ENCODE data around the gene PARD3B. TPM values are rescaled to one million over a fixed set of nuclear protein-coding genes. Genes with fewer than 3 reads are reported as not detected.

Gene PARD3B
- total RNA-seq, 4 donors from 2014 or later: 6.5 to 17.3 (median 12.7) TPM

- TF ChIP-seq POLR2A (IDR thresholded peaks at IDR 0.05) (no peak), CTCF (IDR thresholded peaks at IDR 0.05) (no peak)
- intact Hi-C loops (cut with DNase I; ENCODE audit: low total_unique reads): no loop called here
- H3K4me3 ChIP-seq (ENCODE audit: low read depth, poor library complexity, severe bottlenecking): no peak overlapping the region
- DNase-seq (ENCODE audit: low spot score in 2 of 2): no peak
- 66 to 71% methylated on average over 3 of the region's 3 CpGs for WGBS, 2 donors
These were observed 204.0 kb downstream of the PARD3B start for GRCh38 chr2:204749319-204749718.

- TF ChIP-seq POLR2A (IDR thresholded peaks at IDR 0.05) (no peak), CTCF (IDR thresholded peaks at IDR 0.05) (no peak)
- 90% methylated on average over 5 of the region's 5 CpGs for WGBS, 2 donors
- no peak for DNase-seq (ENCODE audit: low spot score in 2 of 2)
- intact Hi-C loops (cut with DNase I; ENCODE audit: low total_unique reads): no loop called here
- H3K4me3 ChIP-seq (ENCODE audit: low read depth, poor library complexity, severe bottlenecking): no peak overlapping the region
These were observed 205.1 kb downstream of the PARD3B start for GRCh38 chr2:204750389-204750788.

GRCh38 chr2:204751472-204751871 lies 206.2 kb downstream of the PARD3B start:
- intact Hi-C loops (cut with DNase I; ENCODE audit: low total_unique reads): no loop called here
- no peak for DNase-seq (ENCODE audit: low spot score in 2 of 2)
- no peak overlapping the region for H3K4me3 ChIP-seq (ENCODE audit: low read depth, poor library complexity, severe bottlenecking)
- TF ChIP-seq POLR2A (IDR thresholded peaks at IDR 0.05) (no peak), CTCF (IDR thresholded peaks at IDR 0.05) (no peak)

- H3K4me3 ChIP-seq (ENCODE audit: low read depth, poor library complexity, severe bottlenecking): no peak overlapping the region
- intact Hi-C loops (cut with DNase I; ENCODE audit: low total_unique reads): no loop called here
- no peak for DNase-seq (ENCODE audit: low spot score in 2 of 2)
- no peak for TF ChIP-seq POLR2A (IDR thresholded peaks at IDR 0.05)
- TF ChIP-seq CTCF (IDR thresholded peaks at IDR 0.05): no peak
- 84 to 90% methylated on average over 1 of the region's 1 CpG for WGBS, 2 donors
These were observed 208.6 kb downstream of the PARD3B start for GRCh38 chr2:204753841-204754240.

GRCh38 chr2:204754898-204755297 lies 209.6 kb downstream of the PARD3B start:
- intact Hi-C loops (cut with DNase I; ENCODE audit: low total_unique reads): no loop called here
- DNase-seq (ENCODE audit: low spot score in 2 of 2): no peak
- no peak overlapping the region for H3K4me3 ChIP-seq (ENCODE audit: low read depth, poor library complexity, severe bottlenecking)
- WGBS, 2 donors: 92 to 93% methylated on average over 3 of the region's 3 CpGs
- TF ChIP-seq CTCF (IDR thresholded peaks at IDR 0.05): no peak
- TF ChIP-seq POLR2A (IDR thresholded peaks at IDR 0.05): no peak

GRCh38 chr2:204763974-204764703 lies 218.9 kb downstream of the PARD3B start:
- intact Hi-C loops (cut with DNase I; ENCODE audit: low total_unique reads): no loop called here
- 78 to 82% methylated on average over 4 of the region's 4 CpGs for WGBS, 2 donors
- H3K4me3 ChIP-seq (ENCODE audit: low read depth, poor library complexity, severe bottlenecking): no peak overlapping the region
- TF ChIP-seq CTCF (IDR thresholded peaks at IDR 0.05): no peak
- DNase-seq (ENCODE audit: low spot score in 2 of 2): no peak

Measured in lower leg skin (tissue), 4 donors.